GM10266 (cell line): ENCODE data around the gene PLCXD1.
"Not testable (repeated sequence)": the region's sequence is repeated elsewhere in the genome, so short reads cannot be mapped to it uniquely, and the experiment has no call there.

Experiments used
- DNase-seq: peaks from one replicate; pipeline ENCODE4 v3.0.0; 2012; ENCODE audit errors: extremely low spot score
- TF ChIP-seq, protein P1 (sequence below): IDR thresholded peaks from 2 replicates; pipeline ENCODE4 v1.5.1; 2012; ENCODE audit warnings: mild to moderate bottlenecking, low read depth; ENCODE audit not compliant: control insufficient read depth, insufficient read depth; ENCODE audit errors: missing control alignments

PLCXD1 gene

DNA sequence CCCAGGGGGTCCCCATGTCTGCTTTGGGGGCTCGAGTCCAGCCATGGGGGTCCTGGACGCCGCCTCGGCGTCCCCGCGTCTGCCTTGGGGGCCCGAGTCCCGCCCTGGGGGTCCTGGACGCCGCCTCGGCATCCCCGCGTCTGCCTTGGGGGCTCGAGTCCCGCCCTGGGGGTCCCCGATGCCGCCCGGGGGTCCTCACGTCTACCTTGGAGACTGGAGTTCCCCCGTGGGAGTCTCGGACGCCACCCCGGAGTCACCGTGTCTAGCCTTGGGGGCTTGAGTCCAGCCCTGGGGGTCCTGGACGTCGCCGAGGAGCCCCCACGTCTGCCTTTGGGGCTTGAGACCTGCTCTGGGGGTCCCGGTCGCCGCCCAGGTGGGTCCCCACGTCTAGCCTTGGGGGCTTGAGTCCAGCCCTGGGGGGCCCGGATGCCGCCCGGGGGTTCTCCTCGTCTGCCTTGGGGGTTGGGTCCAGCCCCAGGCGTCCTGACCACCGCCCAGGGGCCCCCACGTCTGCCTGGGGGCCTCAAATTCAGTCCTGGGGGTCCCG lies 38.5 kb downstream of the PLCXD1 start:
- TF ChIP-seq, protein P1, sequence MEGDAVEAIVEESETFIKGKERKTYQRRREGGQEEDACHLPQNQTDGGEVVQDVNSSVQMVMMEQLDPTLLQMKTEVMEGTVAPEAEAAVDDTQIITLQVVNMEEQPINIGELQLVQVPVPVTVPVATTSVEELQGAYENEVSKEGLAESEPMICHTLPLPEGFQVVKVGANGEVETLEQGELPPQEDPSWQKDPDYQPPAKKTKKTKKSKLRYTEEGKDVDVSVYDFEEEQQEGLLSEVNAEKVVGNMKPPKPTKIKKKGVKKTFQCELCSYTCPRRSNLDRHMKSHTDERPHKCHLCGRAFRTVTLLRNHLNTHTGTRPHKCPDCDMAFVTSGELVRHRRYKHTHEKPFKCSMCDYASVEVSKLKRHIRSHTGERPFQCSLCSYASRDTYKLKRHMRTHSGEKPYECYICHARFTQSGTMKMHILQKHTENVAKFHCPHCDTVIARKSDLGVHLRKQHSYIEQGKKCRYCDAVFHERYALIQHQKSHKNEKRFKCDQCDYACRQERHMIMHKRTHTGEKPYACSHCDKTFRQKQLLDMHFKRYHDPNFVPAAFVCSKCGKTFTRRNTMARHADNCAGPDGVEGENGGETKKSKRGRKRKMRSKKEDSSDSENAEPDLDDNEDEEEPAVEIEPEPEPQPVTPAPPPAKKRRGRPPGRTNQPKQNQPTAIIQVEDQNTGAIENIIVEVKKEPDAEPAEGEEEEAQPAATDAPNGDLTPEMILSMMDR, result no peak
- DNase-seq, result no peak

DNA sequence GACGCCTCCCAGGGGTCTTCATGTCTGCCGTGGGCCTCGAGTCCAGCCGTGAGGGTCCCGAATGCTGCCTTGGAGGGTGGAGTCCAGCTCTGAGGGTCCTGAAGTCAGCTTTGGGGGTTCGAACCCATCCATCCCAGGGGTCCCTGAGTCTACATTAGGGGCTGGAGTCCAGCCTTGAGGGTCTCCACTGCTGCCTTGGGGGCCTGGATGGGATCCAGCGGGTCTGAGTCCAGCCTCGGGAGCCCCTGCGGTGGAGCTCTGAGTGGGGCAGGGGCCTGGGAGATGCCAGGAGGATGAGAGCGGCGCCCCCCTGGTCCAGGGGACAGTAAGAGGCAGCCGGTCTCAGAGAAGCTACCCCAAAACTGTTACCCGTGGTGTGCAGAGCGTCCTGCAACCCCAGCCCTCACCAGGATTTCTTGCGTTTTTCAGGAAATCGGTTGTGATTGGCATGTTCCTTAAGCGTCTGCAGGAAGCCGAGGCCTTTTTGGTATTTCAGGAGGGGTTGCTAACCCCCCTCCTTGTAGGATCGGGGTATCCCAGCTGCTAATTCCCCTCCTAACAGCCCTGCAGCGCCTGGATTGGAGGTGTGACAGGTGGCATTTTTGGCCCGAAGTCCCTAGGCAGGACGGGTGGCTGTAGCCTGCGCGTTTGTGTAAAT lies 39.1 kb downstream of the PLCXD1 start:
- DNase-seq, result no peak
- TF ChIP-seq, protein P1, result peak; percentile 2

DNA sequence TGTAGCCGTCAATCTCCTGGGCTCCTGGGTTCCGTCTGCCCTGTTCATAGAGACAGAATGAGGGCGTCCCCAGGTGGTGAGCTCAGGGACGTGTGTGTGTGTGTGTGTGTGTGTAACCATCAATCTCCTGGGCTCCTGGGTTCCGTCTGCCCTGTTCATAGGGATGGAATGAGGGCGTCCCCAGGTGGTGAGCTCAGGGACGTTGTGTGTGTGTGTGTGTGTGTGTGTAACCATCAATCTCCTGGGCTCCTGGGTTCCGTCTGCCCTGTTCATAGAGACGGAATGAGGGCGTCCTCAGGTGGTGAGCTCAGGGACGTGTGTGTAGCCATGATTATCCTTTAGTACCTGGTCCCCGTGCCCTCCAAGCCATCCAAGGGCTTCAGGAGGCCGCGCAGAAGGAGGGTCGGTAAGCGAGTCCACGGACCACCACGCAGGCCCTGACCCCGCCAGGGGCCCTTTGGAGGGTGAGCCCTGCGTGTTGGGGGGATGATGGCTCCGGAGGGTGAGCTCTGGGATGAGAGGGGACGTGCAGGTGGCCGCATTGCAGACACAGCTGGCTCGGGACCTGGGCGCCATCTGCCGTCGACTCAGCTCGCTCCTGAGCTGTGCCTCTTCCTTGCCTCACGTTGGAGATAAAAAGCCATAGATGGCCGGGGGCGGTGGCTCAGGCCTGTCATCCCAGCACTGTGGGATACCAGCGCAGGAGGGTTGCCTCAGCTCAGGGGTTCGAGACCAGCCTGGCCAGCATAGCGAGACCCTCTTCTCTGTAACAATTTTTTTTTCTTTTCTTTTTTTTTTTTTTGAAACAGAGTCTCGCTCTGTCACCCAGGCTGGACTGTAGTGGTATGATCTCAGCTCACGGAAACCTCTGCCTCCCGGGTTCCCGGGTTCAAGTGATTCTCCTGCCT lies 42.8 kb downstream of the PLCXD1 start:
- DNase-seq, result no peak
- TF ChIP-seq, protein P1, result no peak

DNA sequence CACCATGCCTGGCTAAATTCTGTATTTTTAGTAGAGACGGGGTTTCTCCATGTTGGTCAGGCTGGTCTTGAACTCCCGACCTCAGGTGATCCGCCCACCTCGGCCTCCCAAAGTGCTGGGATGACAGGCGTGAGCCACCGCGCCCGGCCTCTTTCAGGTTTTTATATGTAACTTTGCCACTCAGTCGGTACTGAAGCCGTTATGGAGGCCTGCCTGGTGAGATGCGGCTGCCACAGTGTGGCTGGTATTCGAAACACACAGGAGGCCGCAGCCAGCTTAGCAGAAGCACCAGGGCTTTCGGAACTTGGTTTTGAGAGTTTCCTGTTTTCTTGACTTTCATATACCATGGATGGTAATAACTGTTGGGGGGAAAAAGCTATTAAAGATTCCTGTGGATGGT lies 43.5 kb downstream of the PLCXD1 start:
- DNase-seq, result not testable (repeated sequence)

DNA sequence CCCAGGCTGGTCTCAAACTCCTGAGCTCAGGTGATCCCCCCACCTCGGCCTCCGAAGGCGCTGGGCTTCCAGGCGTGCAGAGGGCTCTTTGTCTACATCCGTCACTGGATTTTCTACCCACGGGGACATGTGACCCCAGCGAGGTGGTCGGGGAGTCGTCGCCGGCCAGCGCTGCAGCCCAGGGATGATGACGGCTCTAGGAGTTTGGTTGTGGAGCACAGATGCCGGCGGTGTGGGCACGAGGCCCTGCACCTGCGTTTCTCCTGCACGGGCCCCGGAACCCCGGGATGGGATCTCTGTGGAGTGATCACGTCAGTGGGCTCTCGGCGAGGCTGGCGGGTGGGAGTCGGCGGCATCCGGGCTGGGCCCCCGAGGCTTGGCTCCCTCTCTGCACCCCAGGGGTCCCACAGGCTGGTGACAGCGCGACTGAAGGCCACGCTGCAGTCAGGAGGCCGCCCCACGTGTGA lies 46.5 kb downstream of the PLCXD1 start:
- DNase-seq, result no peak
- TF ChIP-seq, protein P1, result no peak

DNA sequence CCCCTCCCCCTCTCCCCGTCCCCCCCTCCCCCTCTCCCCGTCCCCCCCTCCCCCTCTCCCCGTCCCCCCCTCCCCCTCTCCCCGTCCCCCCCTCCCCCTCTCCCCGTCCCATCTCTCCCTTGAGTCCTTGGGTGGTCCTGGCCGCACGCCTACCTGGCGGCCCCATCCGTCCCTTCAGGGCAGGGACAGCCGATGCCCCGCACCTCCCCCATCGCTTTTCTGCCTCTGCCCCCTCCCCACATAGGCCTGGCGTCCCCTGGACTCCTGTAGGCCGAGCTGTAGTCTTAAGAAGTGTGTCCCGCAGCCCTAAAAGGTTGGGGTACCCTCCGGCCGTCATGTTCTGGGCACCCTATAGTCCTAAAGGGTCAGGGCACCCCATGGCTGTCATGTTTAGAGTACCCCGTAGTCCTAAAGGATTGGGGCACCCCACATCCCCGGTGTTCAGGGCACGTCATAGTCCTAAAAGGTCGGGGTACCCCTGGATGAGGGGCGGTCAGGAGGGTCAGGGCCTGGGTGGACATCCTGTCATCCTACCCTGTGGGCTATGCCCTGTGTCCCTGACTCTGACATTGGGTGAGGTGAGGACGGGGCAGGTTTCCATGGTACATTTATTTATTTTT lies 48.2 kb downstream of the PLCXD1 start:
- no peak for DNase-seq
- TF ChIP-seq, protein P1, result no peak

DNA sequence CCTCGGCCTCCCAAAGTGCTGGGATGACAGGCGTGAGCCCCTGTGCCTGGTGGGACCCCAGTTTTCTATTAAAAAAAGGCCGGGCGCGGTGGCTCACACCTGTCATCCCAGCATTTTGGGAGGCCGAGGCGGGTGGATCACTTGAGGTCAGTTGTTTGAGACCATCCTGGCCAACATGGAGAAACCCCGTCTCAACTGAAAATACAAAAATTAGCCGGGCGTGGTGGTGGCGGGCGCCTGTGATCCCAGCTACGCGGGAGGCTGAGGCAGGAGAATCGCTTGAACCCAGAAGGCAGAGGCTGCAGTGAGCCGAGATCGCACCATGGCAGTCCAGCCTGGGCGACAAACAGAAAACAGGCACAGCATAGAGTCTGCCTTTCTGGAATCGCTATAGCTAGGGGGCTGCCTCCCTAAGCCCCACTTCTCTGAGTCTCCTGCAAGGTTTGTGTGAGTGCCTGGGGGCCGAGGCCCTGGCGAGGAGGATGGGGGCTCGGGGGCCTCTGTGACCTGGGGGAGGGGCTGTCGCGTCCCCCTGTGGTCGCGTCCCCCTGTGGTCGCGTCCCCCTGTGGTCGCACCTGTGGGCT lies 49.1 kb downstream of the PLCXD1 start:
- DNase-seq, result not testable (repeated sequence)
